ENCODE data around the gene GNAS-AS1.

The GNAS-AS1 gene

DNA sequence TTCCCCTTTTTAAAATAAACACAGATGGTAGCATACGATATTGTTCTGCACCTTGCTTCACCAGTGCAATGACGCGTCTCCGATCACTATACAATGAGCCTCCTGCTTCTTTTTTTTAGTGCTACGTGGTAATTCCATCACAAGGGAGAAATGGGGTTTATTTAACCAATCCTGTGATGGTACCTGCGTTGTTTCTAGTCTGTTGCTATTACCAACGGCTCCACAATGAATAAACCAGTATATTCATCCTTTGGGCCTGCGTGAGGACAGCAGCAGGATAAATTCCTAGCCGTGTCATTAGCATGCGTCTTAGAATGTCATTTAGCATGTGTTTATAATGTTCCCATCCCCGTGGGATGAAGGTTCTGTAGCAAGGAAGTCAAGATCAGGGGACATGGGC lies 42.9 kb downstream of the GNAS-AS1 start:
- DNase-seq = no peak

DNA sequence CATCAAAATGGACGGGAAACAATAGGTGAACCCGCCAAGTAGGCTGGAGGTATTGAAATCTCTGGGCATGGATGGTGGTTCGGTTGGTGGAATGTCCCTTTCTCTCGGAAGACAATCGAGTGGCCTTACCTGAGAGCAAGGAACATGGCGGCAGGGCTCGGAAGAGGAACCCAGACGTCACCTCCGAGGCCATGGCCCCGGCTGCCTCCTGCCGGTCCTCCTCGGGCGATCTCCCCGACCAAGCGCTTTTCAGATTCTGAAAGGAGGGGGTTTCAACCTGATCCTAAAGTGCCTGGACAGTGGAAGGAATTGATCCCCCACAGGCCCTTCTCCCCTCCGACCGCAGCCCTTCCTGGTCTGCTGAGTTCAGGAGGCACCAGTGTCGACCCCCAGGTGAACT lies 47.2 kb downstream of the GNAS-AS1 start:
- DNase-seq = no peak

DNA sequence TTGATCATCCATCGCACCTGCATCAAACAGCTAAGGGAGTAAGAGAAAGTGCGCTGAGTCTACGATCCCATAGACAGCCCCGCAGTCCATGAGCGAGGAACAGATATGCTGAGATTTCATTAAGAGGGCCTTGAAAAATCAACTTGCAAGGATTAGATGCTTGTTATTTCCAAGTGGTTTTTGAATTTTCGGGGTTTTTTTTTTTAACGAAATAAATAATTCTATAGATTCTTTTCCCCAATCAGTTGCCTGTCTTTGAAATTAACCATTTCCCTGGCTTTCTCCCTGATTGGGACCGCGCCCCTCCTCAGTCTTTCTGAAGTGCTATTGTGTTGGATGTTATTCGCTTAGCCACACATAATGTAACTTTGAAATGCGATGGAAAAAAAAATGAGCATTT lies 48.6 kb downstream of the GNAS-AS1 start:
- DNase-seq = no peak

DNA sequence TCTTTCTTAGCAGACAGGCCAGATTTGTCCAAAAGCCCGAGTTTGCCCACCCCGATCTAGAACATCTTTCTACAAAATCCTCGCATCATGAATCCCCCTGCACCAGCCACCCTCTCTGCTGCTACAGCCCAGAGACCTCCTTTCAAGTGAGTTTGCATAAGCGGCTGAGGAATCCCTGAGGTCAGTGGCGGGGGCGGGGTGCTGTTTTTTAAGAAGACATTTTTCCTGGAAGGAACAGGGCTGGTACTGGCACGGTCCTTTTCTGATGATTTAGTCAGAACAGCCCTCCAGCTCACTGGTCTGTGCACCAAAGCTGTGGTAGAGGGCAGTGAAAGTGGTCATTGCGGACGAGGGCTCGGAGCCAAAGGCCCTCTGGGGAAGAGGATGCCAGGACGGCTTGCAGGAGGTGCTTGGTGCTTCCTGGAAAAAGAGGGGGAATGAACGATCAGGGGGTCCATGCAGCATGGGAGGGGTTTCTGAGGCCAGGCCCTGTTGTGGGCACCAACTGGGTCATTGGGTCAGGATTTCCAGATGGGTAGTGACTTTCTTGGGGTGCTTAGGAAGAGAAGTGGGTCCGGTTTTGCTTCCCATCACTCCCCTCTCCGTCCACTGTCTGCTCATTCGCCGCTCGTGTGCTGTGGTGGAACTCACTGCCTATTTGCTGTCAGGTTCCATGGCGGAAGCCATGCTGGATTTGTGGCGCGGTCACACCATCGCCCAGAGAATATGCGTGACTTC lies 50.4 kb downstream of the GNAS-AS1 start:
- no peak for DNase-seq

DNA sequence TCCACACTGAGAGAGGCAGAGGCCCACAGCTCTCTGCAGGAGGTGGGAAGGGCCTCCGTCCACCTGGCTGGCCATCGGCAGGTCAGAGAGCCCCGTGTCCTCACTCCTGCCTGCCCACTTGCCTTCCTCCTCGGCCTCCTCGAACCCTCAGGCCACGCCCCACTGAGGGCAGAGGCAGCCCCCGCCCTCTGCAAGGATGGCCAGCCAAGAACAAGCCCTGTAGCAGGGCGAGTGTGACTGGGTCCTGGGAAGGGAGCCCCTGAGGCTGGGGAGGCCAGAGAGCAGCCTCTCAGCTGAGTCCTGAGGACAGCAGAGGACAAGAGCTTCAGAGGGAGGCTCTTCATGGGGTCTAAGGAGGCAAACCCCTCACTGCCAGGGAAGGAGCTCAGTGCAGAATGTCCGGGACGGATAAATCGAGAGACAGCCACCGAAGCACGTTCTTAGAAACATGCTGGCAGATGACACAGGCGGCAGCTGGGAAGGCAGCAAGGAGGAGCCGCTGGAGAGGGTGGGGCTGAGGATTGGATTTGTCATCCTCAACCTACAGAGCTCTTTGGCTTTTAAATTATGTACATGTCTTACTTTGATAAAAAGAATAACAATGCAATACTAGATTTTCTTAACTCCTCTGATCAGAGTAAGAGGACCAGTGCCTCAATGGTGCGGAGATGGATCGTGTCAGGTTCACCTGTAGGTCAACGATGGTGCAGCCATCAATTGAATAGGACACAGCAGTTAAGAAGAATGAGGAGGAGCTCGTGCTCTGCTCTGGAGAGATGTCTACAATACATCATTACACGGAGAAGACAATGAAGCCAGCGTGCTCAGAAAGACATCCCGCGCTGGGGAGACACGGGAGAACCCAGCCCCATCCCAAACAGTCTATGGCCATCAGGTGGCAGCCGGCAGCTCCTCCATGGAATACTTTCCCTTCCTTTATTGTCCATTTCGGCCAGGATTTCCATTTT lies 53.0 kb downstream of the GNAS-AS1 start:
- DNase-seq = no peak

DNA sequence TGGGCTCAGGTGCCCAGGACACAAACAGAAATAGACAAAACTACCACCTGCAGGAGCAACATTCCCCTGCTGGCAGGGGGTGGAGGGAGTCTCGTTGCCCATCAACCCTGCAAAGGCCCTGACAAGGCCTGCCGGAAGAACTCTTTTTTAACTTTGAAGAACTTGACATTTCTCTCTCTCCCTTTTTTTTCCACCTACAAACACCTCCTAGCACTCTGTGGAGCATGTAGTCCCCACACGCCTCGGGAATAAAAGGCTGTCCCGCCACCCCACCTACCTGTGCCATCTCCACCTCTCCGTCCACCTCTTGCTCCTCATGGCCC lies 54.8 kb downstream of the GNAS-AS1 start:
- DNase-seq = no peak

DNA sequence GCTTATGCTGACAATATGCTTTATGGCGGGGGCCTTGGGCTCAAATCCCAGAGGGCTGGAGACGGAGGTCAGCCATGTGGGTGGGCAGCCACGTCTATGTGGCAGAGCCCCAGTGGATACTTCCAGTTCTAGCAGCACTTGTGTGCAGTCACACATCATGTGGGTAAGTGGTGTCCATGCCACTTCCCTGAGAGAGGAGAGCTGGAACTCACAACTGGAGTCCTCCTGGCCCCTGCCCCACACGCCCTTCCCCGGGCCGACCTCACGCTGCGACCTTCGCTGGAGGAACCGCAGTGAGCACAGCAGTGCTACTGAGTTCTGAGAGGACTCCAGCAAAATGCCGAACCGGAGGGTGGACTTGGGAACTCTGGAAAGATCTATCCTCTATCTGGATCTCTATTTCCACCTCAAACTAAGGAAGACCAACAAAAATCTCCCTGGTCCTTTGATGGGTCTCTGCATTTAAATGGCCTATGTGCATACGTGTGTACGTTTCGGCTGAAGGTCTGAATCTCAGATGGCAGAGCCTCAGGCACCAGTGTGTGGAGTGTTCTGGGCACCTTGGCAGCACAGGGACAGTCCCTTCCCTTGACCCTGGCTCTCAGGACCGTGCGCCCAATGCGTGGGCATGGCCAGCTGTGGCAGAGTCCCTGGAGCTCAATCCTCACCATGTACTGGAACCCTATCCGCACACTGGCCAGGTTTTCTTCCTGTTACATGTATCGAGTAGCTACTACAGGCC lies 55.4 kb downstream of the GNAS-AS1 start:
- no peak for DNase-seq

DNA sequence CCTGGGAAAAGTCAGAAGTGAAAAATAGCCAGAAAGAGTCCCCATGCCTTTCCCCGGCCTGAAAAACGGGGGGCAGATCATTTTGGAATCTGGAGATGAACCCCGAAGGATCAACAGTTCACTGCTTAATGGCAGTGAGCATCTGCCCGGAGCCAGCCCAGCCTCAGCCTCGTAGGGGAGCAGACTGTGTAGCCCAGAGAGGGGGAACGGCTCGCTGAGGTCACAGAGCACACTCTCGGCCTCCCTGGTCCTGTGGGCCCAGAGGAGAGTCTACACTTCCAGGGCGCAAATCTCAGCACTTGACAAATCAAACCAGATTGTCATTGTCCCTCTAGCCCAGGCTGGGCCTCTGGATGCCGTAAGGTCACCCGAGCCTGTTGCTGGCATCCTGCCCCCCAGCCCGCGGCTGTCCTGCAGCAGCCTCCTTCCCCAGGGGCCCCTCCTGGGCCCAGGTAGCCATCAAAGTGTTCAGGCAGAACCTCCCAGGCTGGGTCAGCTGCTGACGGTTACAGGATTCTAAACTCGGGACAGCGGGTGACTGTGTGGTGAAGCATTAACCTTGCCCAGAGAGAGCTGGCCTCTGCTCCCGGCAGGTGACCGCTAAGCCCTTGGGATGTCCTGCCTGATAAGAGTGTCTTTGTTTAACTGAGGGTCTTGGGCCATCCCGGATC lies 56.1 kb downstream of the GNAS-AS1 start:
- DNase-seq = no peak

DNA sequence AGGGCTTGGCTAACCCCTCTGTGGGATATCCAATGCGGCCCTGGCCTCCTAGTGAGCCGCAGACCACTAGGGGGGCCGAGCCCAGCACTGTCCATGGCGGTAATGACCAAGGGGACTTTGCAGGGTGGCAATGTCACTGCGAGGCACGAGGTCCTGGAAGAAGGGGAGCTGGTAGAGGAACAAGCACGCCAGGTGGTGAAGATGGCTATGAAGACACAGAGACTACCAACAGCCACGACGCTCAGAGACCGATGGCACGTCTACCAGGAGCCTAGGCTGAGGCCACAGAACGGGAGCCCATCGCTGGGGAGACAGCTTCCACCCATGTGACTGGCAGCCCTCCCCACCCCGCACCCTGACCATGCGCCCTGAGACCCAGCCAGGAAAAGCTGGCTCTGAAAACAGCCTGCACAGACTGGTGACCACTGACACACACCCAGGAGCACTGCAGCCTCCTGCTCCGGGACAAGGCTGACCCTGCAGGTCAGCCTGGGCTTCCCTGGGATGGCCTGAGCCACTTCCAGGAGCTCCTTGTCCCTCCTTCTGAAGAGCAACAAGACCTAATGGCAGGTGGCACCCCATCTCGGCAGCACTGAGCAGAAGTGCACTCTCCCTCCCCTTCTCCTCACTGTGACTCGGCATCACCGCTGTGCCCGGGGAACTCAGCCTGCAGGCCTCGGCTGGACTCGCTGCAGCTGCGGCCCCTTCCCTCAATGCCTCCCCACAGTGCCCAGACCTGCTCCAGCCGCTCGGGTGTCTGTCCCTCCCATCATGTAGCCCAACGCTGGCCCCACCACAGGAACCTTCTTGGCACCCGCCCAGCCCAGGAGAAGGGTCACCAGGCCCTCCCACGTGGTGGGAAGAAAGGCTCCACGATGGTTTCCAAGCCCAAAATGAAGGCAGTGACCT lies 56.9 kb downstream of the GNAS-AS1 start:
- DNase-seq = no peak

DNA sequence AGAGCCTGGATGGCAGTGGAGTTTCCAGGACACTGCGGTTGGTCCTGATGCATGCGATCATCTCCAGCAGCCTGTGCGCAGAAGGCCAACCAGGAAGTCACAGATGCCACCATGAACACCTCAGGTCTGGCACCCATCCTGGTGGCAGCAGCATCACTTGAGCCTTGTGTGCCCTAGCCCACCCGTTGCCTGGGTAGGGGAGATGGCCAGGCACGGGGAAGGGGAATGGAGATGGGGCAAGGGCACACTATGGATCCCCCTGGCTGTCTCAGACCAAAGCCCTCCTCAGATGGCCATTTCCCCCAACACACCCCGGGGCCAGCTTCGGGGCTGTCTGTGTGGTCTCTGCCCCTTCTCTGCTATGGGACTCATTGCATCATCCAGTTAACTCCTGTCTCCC lies 58.3 kb downstream of the GNAS-AS1 start:
- no peak for DNase-seq

DNA sequence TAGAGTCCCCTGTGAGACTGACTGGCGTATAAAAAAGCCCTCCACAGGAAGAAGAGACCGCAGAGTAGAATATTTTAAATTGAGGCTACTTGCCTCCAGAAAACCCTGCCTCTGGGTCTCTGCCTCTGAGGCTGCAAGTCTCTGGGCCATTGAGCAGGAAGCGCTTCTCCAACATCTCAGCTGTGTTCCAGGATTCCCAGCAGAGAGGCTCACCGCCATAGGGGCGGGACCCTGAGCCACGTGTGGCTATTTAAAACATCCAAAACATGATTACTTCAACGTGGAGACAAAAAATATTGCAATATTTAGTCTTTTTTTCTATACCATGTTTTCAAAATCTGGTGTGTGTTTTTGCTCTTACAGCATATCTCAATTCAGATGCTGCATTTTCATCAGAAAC lies 59.4 kb downstream of the GNAS-AS1 start:
- DNase-seq = no peak

DNA sequence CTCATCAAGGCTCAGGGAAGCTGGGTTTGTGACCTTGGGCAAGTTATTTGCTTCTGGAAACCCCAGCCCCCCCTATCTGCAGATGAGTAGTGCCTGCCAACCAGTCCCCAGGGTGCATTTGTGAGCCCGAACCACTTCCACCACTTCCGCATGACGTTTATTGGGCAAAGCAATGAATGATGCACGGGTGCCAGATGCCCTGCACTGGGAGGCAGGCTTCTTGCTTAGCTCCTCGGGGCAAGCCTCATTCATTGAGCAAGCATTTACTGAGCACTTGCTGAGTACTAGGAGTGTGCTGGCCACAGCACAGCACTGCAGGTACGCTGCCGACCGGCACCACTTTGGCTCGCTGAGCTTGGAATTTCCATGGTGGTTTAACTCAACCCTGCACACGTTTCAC lies 60.2 kb downstream of the GNAS-AS1 start:
- DNase-seq = no peak

DNA sequence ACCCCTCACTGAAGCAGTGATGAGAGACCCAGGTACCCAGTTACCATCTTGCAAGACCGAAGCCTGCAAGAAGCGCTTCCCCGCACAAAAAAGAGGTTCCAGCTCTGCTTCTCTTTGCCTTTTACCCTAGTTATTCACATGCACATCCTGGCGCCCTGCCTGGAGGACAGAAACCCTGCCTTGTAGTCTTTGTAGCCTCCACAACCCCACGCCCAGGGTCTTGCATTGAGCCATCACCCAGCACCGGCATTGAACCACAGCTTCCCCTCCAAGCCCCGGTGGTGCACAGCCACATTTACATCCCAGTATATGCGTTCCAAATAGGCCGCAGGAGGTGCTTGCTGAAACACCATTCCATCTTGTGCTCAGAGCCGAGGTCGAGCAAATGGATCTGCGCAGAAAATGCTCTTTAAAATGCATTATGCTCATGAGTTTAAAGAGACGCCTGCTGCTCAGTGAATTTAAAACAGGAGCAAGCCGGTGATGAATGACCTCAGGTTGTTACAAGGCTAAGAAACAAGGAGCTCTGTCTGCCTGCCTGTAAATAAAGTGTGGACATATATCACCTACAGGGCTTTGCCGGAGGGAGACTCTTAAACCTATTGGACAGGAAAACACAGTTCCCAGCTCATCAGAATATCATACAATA lies 61.7 kb downstream of the GNAS-AS1 start:
- DNase-seq = no peak

DNA sequence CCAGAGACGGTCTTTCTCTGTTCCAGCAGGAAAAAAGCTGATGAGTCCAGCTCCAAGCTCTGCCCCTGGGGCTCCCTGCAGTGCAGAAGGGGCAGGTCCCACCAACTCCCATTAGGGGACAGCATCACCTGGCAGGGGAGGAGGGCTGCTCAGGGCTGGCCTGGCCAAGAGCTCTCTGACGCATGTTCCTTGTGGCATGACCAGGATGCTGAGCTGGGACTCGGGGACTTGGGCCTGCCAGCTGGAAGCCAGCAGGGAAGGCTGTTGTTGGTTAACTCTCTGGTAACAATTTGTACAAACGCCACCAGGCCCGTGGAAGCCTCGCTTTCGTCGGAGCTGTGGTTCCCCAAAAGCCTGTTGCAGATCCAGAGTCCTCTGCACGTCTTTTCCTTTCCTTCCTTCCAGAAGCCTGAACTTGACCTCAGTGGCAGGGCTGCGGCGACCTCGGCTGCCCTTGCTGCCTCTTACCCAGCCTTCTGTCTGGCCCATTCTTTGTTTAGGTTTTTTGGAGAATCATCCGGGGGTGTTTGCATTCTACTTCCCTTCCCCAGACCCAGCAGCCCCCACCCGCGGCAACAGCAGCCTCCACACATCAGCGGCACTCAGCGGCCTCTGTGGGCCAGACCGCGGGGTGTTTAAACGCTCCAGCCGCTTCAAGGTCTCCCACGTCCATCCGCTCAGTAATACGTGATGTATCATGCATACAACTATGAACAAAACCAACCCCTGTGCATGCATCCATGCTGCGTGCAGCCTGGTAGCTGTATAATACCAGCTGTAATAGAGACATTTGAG lies 63.3 kb downstream of the GNAS-AS1 start:
- no peak for DNase-seq

DNA sequence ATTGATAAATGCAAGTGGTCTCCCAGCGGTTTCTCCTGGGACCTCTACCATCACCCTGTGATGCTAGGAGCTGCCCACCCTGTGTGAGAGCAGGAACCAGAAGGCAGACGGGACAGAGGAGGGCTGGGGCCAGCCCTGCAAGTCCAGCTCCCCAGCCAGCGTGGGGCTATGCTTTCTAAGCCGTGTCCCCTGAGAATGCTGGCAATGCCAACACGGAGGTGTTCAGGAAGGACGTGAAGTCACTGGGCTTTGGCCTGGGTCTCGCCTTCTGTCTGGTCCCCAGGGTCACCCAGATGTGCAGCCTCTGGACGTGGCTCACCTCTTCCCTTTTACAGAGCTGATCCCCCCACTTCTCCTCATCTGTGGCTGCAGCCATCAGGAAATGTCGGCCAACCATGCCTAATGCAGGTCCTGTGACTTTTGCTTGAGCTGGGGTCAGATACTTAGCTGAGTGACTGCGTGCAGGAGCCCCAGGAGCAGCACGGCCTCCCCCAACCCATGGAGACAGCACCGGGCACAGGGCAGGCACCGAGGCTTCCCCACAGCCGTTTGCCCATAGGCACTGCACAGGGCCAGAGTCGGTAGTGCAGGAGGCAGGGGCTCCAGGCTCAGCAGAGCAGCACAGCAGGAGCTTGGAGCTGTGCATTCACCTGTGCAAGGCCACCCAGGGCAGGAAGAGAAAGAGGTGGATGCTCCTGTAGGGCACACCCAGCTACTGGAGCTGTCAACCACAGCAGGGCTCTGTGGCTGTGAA lies 66.2 kb downstream of the GNAS-AS1 start:
- no peak for DNase-seq

DNA sequence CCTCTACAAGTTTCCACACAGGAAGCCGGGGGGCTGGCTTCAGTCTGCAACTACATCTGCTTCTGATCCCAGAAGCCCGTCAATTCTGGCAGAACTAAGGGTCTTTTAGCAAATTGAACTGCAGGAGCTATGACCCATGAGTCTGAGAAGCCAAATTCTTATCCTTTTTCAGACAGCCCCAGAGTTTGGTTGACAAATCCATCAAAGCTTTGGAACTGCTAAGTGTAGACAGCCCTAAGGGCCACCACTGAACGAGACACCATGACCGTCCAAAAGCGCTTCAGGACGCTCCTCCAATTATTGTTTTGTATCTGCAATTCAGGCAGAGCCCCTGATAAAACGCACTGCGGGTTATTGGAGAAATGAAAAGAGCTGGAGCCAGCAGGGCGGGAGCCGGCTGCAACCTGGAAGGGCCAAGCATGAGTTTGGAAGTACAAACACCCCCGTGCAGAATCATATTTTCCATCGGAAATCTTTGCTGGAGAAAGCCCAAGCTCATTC lies 67.1 kb downstream of the GNAS-AS1 start:
- no peak for DNase-seq

DNA sequence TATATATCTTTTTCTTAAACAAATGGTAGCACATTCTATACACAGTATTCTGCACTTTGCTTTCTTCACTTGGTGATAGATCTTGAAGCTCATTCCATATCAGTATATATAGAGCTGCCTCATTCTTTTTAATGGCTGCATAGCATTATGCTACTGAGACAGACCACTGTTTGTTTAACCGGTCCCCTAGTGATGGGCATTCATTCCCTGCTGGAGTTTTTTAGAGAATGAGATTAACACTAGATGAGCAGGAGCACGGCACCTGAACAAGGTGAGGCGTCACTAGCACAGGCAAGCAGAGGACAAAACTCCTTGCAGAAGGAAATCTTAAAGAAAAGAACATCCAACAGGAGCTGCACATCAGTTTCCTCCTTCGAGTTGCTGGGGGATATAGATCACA lies 69.6 kb downstream of the GNAS-AS1 start:
- no peak for DNase-seq

DNA sequence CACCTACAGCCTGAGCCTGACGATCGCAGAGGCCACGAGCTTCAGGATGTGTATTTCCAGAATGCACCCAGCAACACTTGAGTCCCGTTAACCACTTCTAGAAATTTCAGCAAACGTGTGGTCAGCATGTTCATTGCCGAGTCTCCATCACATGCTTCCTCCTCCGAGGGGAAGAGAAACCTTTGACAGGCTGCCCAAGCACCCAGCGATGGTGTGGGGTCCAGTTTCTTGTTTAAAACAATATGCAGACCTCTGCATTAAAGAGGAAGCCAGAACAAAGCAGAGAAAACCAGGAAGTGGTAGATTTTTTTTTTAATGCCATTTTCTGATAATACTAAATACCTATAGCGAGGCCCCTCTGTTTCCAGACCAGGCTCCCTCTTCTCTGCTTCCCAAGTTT lies 71.9 kb downstream of the GNAS-AS1 start:
- no peak for DNase-seq

DNA sequence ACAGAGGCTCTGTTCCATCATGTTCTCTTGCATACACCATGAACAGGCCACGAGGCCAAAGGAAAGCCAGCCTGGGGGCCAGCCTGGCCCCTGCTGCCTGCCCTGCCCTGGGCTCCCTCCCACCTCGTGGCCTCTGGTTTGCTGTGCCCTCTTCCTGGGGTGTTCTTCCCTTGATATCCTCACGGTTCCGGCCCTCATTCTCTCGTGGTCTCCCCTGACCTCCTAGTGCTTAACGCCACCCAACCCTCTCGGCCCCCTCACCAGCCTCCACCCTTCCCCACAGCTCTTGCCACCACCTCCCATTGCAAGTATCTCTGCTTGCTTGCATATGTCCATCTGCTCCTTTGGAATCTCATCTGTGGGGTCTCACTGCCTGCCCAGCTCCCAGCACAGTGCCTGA lies 73.0 kb downstream of the GNAS-AS1 start:
- no peak for DNase-seq

DNA sequence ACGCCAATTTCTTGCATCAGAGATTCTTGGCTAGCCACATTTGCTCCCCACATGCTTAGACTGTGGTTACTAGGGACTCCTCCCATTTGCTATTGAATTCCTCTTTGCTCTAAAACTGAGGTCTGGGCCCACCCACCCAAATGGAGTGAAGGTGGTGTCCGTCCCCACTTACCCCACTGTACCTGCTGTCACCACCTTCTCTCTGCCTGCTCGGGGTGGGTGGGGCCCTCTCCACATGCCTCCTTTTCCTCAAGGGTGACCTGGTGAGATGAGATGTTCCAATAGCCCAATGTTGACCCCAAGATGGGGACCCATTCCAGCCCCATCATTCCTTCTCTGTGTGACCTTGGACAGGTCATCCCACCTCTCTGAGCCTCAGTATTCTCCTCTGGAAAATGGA lies 74.6 kb downstream of the GNAS-AS1 start:
- no peak for DNase-seq
